ENCODE data around the gene KCNIP4.

KCNIP4 gene

GRCh38 chr4:21688596-21689265, 259.8 kb downstream of the KCNIP4 start:
- no peak for DNase-seq (ENCODE audit: low spot score)

- no peak for DNase-seq (ENCODE audit: low spot score)
Observed at GRCh38 chr4:21685911-21686310, 262.7 kb downstream of the KCNIP4 start.

GRCh38 chr4:21680326-21680898, 268.2 kb downstream of the KCNIP4 start:
- DNase-seq (ENCODE audit: low spot score), result no peak

- DNase-seq (ENCODE audit: low spot score), result no peak
Observed at GRCh38 chr4:21678711-21679110, 269.9 kb downstream of the KCNIP4 start.

GRCh38 chr4:21677173-21677572, 271.4 kb downstream of the KCNIP4 start:
- DNase-seq (ENCODE audit: low spot score), result no peak

- no peak for DNase-seq (ENCODE audit: low spot score)
Observed at GRCh38 chr4:21664355-21664754, 284.2 kb downstream of the KCNIP4 start.

- DNase-seq (ENCODE audit: low spot score), result no peak
Observed at GRCh38 chr4:21656832-21657231, 291.7 kb downstream of the KCNIP4 start.

- no peak for DNase-seq (ENCODE audit: low spot score)
Observed at GRCh38 chr4:21655031-21655430, 293.5 kb downstream of the KCNIP4 start.

GRCh38 chr4:21652508-21653231, 295.9 kb downstream of the KCNIP4 start:
- DNase-seq (ENCODE audit: low spot score), result no peak

GRCh38 chr4:21649391-21650090, 299.0 kb downstream of the KCNIP4 start:
- DNase-seq (ENCODE audit: low spot score), result no peak

- DNase-seq (ENCODE audit: low spot score), result no peak
Observed at GRCh38 chr4:21645776-21646175, 302.8 kb downstream of the KCNIP4 start.

GRCh38 chr4:21641696-21642095, 306.9 kb downstream of the KCNIP4 start:
- no peak for DNase-seq (ENCODE audit: low spot score)

GRCh38 chr4:21638171-21638725, 310.3 kb downstream of the KCNIP4 start:
- DNase-seq (ENCODE audit: low spot score), result no peak

GRCh38 chr4:21628916-21629610, 319.5 kb downstream of the KCNIP4 start:
- no peak for DNase-seq (ENCODE audit: low spot score)

- DNase-seq (ENCODE audit: low spot score), result no peak
Observed at GRCh38 chr4:21628116-21628670, 320.4 kb downstream of the KCNIP4 start.

- no peak for DNase-seq (ENCODE audit: low spot score)
Observed at GRCh38 chr4:21625447-21625846, 323.1 kb downstream of the KCNIP4 start.

- DNase-seq (ENCODE audit: low spot score), result no peak
Observed at GRCh38 chr4:21605006-21605405, 343.6 kb downstream of the KCNIP4 start.

- no peak for DNase-seq (ENCODE audit: low spot score)
Observed at GRCh38 chr4:21596521-21596920, 352.1 kb downstream of the KCNIP4 start.

- no peak for DNase-seq (ENCODE audit: low spot score)
Observed at GRCh38 chr4:21593671-21594001, 354.9 kb downstream of the KCNIP4 start.

GRCh38 chr4:21592970-21593670, 355.5 kb downstream of the KCNIP4 start:
- DNase-seq (ENCODE audit: low spot score), result no peak

- no peak for DNase-seq (ENCODE audit: low spot score)
Observed at GRCh38 chr4:21577056-21577455, 371.5 kb downstream of the KCNIP4 start.

Data from CD4-positive, alpha-beta T cell treated with Interleukin-6 at 100 ng/mL for 8 hours (primary cell).